GM21786 (cell line): ENCODE results near the gene GNG3.
A peak's percentile ranks its signal among the peaks of the same experiment; 100 is the strongest.
"Not testable (repeated sequence)": the region's sequence is repeated elsewhere in the genome, so short reads cannot be mapped to it uniquely, and the experiment has no call there.

Experiments
- ATAC-seq: cut with Tn5 transposase; IDR thresholded peaks from one replicate; pipeline ENCODE4 v1.9.1; 2021; ENCODE audit not compliant: unreplicated experiment

Gene GNG3

DNA sequence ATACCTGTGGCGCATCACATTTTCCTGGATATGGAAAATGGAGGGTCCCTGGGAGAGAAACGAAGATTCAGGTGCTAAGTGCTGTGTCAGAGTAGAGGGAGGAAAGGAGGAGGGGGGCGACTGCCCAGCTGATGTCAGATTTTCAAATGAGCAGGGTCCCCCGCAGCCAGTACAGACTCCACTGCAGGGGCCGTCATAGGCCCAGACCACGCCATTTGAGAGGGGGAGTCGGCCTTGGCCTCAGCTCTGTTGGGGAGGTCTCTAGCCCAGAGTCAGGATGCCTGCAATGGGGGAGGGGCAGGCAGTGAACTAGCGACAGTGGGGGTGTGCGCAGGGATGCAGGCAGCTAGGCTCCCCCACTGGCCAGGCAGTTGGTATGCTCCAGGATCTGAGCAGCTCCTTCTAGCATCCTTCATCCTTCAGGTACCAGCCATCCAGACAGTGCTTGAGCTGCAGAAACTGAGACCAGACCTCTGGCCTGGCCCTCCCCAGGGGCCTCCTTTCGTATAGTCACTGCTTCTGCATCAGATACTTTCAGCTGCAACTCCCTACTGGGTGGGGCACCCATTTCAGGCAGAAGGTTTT, at the start of gene GNG3, which contains the start of gene BSCL2:
Gene GNG3, plus strand, starts transcription at position 400 of the 585 bp plus-strand sequence. CDS start 620 bp downstream, outside the sequence.
Gene BSCL2, minus strand, starts transcription at position 148 of the 585 bp plus-strand sequence. CDS start 229 bp downstream, outside the sequence.
- ATAC-seq, result no peak

DNA sequence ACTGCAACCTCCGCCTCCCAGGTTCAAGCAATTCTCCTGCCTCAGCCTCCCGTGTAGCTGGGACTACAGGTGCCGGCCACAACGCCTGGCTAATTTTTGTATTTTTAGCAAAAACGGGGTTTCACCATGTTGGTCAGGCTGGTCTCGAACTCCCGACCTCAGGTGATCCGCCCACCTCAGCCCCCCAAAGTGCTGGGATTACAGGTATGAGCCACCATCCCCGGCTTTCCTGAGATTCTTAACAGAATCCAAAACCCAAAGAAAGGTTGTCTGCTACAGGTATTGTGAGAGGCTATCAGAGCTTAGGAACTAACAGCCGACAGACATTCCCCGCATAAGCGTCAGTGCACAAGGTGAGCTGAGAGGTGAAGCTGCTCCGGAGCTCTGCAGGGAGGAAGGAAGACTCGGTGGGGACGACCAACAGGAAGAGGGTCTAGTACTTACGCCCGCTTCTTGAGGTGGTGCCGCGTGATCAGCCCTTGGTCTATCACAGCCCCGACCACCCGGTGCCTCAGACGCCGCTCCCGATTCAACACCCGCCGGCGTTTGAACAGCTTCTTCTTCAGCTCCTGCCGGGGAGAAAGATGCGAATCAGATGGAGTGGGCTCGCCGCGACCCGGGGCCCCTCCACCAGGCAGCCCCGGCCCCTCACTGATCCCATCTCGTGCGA, 42.9 kb upstream of the GNG3 start:
- ATAC-seq, result peak; percentile 25

DNA sequence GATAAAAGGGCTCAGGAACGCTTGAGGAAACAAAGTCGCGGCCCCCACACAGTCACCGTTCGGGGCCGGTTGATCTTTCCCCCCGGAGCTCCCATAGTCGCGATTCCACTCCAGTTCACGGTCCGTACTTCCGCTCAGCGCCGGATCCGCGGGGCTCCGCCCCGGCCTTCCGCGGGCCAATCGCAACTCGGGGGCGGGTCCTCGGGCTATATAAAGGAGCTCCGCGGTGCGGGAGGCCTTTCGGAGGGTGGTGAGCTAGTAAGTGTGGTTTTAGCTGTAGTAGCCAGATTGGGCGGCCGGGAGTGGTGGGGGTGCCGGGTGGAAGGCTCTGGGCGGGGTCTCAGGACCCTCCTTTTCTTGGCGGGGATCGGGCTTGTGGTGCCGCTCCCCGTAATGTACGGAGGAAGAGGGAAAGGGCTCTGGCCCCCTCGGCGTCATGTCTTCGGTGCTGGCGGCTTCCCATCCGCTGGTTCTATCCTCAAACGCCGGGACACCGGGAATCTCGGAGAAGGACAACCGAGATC, 42.3 kb upstream of the GNG3 start, which contains the start of the genes C11orf98 and CSKMT:
Gene C11orf98, minus strand, starts transcription at position 136 of the 524 bp plus-strand sequence. Its CDS starts 41 bp downstream, at position 95.
Gene CSKMT, plus strand, starts transcription at position 238 of the 524 bp plus-strand sequence. CDS start 568 bp downstream, outside the sequence.
- ATAC-seq, result peak; percentile 71

DNA sequence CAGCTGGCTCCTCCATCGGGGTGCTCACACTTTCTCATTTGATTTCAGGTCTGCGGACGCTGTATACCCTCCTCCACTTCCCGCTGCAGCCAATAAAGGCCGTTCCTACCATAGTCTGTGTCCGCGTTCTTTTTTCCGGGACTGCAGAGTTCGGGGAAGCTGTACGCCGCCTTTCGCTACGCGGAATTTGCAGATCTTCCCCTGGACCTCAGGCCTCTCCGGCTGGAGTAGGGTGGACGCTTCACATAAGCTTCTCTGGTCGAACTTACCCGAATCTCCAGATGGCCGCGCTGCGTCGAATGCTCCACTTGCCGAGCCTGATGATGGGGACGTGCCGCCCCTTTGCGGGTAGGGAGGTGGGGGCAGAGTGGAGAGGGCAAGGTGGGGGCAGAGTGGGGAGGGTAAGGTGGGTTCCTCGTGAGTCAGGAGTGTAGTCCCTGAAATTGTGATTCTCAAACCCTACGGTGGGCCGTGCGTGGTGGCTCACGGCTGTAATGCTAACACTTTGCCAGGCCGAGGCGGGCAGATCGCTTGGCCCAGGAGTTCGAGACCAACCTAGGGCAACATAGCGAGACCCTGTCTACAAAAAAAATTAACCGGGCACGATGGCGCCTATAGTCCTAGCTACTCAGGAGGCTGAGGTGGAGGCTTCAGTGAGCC, 41.7 kb upstream of the GNG3 start:
- peak; percentile 16 for ATAC-seq

DNA sequence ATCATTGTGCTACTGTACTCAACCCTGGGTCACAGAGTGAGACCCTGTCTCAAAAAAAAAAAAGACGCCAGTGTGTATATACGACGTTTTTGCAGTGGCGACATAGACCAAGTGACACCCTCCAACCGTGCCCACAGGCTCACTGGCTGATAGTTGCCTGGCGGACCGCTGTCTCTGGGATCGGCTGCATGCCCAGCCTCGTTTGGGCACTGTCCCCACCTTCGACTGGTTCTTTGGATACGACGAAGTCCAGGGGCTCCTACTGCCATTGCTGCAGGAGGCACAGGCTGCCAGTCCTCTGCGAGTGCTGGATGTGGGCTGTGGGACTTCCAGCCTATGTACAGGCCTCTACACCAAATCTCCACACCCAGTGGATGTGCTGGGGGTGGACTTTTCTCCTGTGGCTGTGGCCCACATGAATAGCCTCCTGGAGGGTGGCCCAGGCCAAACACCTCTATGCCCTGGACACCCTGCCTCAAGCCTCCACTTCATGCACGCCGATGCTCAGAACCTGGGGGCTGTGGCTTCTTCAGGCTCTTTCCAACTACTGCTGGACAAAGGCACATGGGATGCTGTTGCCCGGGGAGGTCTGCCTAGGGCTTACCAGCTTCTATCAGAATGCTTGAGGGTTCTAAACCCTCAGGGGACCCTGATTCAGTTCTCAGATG, 41.1 kb upstream of the GNG3 start:
- ATAC-seq, result no peak

DNA sequence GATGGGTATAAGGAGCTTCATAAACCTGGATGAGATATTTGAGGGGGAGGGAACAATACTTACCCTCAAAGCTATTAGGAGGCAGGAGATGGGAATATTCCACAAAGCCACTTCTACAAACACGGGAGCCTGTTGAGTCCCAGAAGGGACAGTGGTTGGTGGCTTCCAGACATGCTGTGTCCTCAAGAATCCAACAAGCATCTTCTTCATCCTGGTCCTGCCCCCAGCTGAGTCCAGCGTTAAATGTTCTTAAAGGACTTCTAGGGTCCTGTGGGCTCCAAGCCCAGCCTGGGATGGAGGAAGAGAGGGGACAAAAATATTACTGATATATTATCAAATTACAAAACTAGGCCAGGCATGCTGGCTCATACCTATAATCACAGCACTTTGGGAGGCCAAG, 40.0 kb upstream of the GNG3 start:
- ATAC-seq, result no peak

DNA sequence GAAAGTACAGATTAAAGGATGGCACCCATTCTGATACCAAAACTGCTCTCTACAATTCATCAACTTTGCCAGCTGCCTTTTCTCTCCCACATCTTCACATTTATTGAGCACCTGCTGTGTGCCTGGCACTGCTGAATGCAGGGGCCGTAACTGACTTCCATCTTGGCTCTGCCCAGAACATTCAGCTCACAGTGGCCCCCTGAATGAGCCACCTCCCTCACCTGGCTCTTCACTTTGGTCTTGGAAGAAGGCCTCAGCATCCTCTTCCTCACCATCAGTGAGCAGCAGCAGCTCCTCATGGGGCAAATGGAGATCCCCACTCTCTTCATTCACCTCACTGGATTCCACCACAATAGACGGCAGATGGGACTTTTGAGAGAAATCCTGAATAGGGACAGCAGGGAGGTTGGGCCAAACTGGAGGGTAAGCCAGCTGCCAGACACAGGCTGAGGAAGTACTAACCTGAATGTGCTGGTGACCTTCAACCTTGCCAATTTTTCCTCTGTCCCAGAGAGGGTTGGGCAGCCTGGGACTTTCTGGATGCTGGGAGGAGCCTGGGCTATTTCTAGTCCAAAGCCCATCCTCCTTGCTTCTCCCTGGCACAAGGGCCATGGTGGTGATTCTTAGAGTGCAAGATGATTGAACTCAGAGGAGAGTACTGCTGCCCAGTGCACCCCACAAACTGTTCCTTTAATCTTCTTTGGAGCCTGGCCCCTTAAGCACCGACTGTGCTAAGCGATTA, 37.9 kb upstream of the GNG3 start:
- no peak for ATAC-seq

DNA sequence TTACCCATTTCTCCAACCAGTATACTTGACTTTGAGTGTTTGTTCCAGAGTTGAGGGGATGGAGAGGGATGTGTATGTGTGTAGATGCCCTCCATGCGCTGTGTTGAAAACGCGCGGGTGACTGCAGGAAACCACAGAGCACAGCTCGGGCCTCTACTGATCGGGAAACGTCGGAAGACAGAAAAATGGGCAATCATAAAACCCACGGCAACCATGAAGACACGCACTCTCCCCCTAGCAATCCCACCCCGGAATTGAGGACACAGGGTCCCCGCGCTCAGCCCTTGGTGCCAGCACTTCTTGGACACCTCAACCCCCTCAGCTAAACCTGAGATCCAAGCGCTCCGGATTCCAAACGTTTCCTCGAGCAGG, 36.3 kb upstream of the GNG3 start:
- ATAC-seq, result no peak

DNA sequence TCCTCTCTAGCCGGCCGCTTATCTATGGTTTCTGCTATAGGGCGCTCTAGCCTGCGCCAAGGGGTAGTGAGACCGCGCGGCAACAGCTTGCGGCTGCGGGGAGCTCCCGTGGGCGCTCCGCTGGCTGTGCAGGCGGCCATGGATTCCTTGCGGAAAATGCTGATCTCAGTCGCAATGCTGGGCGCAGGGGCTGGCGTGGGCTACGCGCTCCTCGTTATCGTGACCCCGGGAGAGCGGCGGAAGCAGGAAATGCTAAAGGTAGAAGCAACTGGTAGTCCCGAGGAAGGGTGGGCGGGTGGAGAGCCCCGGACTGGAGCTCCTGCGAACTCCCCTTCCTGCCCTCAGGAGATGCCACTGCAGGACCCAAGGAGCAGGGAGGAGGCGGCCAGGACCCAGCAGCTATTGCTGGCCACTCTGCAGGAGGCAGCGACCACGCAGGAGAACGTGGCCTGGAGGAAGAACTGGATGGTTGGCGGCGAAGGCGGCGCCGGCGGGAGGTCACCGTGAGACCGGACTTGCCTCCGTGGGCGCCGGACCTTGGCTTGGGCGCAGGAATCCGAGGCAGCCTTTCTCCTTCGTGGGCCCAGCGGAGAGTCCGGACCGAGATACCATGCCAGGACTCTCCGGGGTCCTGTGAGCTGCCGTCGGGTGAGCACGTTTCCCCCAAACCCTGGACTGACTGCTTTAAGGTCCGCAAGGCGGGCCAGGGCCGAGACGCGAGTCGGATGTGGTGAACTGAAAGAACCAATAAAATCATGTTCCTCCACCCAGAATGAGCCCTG, 35.7 kb upstream of the GNG3 start, which contains the start of the genes LBHD1 and UQCC3:
Gene LBHD1, minus strand, starts transcription at position 660 of the 782 bp plus-strand sequence. CDS start 2,236 bp downstream, outside the sequence.
Gene UQCC3, plus strand, starts transcription at position 66 of the 782 bp plus-strand sequence. Its CDS starts 73 bp downstream, at position 139.
- peak; percentile 58 for ATAC-seq

DNA sequence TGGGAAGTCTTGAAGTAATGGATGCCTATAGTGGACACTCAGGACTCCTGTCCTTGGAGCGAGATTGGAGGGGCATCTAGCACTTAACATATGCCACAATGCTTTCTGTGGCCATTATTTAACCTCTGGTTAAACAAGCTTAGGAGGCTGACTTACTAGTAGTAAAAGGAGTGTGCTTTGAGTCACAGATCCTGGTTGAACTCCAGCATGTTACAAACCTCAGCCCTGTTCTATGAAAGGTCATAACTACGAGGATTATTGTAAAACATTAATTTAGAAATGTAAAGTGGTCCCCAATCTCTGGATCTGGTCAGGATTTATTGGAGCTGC, 34.3 kb upstream of the GNG3 start:
- no peak for ATAC-seq

DNA sequence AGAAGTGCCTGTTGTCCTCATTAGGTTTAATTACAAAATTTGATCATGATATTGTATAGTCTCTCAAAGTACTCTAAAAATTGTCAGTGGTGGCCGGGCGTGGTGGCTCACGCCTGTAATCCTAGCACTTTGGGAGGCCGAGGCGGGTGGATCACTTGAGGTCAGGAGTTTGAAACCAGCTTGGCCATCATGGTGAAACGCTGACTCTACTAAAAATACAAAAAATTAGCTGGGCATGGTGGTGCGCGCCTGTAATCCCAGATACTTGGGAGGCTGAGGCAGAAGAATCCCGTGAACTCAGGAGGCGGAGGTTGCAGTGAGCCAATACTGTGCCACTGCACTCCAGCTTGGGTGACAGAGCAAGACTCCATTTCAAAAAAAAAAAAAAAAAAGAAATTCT, 32.1 kb upstream of the GNG3 start:
- not testable (repeated sequence) for ATAC-seq

DNA sequence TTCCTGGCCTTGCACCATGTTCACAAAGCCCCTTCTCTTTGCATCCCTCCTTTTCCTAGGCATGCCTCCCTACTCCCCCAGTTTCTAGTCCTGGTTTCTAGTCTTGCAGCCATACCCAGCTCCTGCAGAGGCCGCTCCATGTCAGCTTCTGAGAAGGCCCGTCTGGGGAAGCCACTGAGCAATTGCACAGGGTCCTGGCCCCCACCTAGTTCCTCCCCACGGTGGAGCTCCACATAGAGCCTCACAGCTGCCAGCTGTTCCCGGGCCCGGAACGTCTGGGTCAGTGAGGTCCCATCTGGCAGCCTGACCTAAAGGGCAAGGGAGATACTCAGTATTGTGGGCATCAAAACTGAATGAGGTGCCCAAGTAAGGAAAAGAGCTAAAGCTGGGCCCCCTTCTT, 30.8 kb upstream of the GNG3 start:
- no peak for ATAC-seq

DNA sequence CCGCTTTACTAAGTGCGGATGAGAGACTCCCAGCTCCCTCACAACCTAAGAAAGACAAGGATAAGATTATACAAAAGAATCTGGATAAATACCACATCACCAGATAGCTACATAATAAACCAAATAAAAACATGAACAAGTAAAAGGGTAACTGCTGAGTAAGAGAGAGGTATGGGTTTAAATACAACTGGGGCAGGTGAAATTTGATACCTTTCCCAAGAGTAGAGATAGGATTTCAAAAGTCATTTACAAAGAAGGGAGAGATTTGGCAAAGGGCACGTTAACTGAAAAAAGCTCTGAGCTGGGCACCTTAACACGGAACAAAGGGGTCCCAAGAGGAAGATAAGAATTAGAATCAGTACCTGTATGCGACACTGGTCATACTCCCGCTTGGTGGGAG, 30.3 kb upstream of the GNG3 start:
- no peak for ATAC-seq

DNA sequence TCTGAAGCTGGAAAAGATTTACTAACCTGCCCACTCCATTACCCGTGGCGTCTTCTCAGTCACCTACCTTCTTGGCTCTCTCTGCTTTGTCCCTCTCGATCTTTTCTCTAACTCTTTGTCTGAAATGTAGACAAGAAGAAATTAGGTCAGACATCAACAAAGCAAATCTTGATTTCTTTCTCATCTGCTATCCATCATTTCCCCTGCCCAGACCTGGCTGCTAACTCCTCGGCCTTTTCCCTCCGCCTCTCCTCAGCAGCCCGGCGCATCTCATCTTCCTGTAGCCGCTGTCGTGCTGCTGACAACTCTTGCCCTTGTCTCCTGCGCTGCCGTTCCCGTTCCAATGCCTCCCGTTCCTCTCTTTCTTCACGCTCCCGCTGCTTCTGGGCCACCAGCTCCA, 29.8 kb upstream of the GNG3 start:
- no peak for ATAC-seq

DNA sequence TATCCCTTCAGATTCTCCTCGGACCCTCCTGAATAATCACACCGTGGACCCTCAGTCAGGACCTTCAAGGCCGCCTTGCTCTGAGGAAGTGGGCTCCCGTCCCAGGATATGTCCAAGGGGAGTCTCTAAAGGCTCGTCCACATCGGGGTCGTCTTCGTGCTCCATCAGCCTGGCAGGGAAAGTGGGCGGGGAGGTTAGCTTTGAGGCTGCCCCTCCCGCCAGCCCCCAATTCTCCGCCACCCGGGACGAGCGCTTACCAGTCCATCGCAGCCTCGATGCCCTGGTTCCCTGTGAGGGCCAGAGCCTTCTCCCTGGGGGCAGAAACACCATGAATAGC, 29.1 kb upstream of the GNG3 start:
- ATAC-seq, result no peak

DNA sequence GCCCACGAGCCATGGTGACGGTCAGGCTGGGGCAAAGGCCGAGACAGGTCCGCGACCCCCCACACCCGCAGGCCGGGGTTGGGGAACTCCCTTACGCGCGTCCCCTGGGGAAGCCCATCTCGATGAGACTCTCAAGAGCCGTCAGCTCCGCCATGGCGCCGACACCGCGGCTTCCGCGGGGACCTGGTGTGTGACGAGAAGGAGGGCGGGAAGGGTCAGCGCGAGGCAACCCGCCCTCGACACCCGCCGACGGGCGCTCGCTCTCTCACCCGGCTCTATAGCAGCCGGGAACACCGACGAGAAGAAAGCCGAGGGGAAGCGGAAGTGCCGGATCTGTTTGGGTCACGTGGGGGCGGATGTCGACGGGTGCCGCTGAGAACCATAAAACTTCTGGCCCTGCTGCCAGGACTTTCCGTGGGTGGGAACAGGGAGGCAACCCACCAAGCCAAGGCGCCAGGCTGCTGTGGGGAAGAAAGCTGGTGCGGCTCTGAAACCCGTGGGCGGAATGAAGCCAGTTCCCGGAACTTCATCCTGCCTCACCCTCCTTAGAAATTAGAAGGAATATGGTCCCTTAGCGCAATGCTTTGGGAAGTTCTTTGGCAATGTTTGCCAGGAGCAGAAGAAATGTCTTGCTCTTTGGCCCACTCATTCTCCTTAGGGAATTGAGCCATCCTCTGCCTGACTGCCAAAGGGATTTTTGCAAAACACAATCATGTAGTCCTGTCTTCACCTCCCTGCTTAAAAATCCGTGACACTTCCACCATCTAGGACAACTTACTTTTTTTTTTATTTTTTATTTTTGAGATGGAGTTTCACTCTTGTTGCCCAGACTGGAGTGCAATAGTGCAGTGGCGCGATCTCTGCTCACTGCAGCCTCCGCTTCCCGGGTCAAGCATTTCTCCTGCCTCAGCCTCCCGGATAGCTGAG, 28.4 kb upstream of the GNG3 start, which contains the start of gene UBXN1:
Gene UBXN1, minus strand, starts transcription at position 304 of the 927 bp plus-strand sequence. Its CDS starts 150 bp downstream, at position 154.
- no peak for ATAC-seq

DNA sequence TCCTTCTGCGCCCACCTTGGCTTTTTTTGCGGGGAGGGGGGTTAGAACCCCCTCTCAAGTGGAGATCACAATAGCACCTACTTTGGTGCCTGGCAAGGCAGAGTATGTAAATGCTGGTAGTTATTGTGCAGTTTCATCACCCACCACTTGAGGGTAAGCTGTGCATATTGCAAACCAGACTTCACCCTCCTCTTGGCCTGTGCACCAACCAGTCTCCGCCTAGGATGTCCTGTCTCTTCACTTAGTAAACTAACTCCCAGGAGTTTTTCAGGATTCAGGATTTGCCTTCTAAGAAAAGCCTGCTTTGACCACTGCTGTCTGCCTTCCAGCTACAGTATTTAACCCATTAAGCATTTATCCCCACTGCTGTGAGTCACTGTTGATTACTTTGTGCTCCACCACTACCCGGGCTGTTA, 26.6 kb upstream of the GNG3 start:
- peak; percentile 58 for ATAC-seq

DNA sequence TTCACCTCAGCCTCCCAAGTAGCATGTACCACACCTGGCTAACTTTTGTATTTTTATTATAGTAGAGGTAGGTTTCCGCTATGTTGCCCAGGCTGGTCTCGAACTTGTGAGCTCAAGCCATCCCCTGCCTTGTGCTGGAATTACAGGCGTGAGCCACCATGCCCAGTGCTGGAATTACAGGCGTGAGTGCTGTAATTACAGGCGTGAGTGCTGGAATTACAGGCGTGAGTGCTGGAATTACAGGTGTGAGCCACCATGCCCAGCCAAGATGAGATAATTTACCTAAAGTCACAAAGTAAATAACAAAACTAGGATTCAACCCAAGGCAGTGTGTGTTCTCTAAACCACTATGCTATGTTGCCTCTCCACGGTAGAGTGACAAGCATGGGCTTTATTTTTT, 25.0 kb upstream of the GNG3 start:
- no peak for ATAC-seq
